CD4-positive, alpha-beta T cell treated with Interferon gamma for 1 hour (primary cell): Measurements from ENCODE around the gene HDAC4.

ENCODE experiments used
- DNase-seq: peaks from one replicate; pipeline ENCODE4 v3.0.0-alpha.2; 2020

Gene HDAC4

GRCh38 chr2:239159476-239159911, 241.3 kb downstream of the HDAC4 start:
- DNase-seq, result no peak

DNA sequence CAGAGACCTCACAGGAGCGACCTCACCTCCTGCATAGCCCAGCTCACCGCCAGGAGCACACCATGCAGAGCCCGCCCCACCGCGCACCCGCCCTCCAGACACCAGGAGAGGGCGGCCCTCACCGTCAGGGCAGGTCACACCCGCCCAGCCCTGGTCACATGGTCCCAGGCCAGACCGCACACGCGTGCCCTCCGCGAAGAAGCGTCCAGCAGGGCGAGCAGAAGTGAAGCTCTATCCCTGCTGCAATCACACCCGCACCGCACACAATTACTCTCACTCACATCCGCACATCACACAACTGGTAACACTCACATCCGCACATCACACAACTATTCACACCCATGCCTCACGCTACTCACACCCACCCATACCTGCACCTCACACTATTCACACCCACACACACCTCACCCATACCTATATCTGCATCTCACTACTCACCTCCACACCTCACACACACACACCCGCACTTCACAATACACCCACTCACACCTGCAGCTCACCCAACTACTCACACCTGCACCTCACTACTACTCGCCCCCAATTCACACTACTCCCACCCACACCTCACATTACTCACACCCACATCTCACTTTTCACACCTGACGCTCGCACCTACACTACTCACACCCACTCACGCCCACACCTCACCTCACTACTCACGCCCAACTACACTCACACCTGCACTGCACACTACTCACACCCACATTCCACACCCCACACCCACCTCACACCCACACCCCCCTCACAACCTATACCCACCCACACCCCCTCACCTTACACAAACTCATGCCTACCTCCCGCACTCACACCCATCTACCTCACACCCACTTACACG, 242.0 kb downstream of the HDAC4 start:
- DNase-seq, result no peak

DNA sequence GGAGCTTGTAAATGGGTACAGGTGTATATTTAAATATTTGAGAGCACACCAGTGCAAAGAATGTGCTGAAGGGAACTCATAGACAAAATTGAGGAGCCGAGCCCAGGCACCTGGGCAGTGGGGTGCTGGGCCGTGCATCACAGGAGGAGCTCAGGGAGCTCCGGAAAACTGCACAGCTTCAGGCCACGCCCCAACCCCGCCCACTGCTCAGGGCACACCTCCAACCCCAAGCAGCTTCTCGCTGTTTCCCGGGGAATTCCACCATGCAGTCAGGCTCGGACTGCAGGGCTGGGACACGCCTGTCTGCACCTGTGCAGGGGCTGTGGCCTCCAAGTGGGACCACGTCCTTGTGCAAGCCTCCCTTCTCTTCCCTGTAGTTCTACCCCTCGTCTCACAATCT, 243.0 kb downstream of the HDAC4 start:
- no peak for DNase-seq

DNA sequence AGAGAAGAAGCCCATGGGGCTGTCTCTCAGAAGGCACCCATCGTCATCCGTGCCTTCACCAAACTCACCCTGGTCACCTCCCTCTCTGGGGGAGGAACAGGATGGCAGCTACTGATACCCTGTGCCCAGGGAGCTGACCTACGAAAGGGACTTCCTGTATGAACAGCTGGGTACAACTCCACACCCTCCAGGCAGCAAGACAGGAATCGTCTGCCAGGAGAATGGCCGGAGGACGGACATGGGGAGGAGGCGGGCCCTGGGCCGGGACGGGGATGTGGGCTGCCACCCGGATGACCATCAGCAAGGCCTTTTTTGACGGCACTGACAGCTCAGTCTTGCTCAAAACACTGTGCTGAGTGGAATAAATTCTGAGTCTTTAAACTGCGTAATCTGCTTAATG, 243.6 kb downstream of the HDAC4 start:
- no peak for DNase-seq

DNA sequence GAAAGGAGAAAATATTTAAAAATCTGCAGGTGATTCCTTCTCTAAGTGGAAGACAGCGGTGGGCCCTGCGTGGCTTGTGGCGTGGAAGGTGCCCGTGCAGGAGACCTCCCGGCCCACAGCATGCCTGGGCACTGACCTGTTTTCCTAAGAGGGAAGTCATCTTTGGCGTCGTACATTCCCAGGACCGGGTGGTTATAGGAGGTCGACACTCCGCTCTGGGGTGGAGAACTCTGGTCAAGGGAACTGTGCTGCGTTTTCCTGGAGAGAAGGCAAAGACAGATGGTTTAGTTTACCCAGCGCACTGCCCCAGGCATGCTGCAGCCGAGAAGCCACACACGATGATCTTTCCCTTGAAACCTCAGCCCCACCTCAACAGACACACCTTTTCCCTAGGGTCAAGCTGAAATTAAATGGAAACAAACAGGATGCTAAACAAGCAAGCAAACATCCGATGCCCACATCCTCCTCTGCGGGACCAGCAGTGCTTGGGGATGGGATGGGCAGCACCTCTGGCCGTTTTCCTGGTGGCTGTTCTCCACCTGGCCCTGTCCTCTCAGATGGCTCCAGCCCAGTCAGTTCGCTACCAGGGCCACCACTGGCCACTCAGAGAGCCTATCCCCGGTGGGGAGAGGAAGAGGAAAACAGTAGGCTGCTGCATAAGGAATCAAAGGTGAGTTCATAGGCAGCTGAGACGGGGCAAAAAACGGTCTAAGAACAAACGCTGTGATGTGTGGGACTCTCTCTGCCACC, 244.1 kb downstream of the HDAC4 start:
- DNase-seq, result no peak

GRCh38 chr2:239155806-239156480, 244.9 kb downstream of the HDAC4 start:
- no peak for DNase-seq

GRCh38 chr2:239154971-239155805, 245.6 kb downstream of the HDAC4 start:
- DNase-seq, result no peak

DNA sequence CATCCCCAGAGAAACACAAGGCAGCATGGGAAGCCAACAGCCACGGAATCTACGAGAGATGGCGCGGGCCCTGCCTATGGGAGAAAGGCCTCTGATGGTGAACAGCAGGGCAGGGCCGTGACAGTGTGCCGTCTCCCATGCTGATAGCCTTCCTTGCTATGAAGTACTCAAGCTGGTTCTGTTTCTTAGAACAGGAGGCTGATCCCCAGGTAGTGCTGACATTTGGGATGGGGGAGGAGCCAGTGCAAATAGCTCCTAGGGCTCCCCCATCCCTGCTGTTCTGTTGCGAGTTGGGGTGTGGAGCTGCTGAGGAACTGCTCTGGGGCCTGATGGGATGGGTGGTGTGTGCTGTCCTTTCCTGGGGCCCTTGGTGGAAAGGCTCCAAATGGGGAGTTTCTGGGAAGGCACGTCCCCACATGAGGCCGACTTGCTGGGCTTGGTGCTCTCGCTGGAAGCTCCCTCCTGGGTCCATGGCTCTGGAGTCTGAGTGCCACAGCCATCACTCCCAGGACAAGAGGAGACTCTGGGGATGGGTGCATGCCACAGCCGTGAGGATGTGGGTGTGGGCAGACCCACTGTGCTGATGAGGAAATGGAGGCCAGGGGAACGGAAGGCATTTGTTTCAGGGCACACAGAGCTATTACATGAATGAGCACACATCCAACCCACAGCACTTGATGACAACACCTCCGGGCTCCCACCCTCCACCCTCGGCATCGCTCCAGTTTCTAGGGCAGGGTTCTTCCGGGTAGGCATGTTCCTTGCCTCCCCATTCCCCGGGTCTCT, 246.8 kb downstream of the HDAC4 start:
- DNase-seq, result no peak

- DNase-seq, result no peak
Observed at GRCh38 chr2:239152916-239153305, 247.9 kb downstream of the HDAC4 start.

DNA sequence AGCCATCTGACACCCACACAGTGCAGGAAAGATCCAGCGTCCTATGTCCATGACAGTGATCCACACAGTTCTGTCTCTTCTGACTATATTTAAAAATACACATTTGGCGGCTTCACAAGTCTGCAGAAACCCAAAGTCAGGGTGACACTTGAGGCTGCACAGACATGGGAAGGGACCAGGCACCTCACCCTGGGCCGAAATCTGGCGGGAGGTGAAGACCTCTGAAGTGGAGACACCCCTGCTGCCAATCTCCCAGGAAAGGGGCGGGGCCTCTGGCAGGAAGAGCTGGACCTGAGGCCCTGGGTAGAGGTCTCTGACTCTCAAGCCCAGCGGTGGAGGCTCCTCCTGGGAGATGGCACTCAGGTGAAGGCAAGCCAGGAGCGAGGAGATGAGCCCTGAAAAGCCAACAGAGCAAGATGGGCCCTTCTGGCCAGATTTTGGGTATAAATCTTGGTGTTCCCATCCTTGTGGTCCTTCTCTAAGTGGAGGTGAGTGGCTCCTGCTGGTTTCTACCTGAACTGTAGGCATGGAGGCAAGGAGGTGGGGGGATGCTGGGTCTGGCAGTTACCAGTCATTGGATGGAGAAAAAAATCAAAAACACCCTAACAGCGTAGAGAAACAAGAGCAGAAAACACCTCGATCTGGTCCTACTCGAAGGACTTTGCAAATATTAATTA, 248.4 kb downstream of the HDAC4 start:
- no peak for DNase-seq

DNA sequence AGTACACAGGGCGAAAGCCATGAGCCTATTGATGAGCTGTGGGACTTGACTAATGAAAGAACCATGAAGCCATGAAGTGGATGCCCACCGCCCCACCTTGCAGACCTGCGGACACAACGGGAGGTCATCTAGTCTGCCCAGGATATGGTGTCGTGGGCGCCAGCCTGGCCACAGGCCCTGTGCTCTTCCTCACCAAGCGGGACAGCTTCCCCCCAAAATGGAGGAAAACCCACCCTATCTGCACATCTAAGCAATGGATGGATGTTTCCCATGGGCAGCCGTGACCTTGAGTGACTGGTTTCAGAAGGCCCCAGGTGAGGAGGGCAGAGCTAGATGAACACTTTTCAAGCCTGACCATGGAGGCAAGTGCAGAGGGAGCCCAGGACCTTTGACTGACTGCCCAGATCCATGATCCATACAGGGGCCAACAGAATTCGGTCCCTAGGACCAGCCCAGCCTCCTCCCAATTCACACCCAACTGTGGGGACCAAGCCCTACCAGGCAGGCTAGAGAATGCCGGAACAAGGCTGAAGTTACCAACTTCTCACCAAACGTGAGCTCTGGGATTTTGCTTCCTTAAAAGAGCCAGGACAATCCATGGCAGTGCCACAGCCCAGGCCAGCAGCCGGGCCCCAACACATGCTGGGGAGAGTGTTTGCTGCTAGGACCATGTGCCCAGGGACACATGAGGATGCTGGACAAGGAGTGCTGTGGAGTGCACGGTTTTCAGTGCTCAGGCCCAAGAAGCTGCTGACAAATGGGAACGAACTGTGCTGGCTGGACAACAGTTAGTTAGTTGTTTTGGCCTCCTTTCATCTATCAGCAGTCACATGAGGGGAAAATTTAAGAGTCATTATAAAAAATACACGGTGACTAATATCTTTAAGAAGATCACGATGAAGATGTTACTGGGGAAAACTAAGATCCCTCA, 249.4 kb downstream of the HDAC4 start:
- DNase-seq, result no peak

GRCh38 chr2:239150125-239151011, 250.5 kb downstream of the HDAC4 start:
- peak; percentile 34 for DNase-seq

DNA sequence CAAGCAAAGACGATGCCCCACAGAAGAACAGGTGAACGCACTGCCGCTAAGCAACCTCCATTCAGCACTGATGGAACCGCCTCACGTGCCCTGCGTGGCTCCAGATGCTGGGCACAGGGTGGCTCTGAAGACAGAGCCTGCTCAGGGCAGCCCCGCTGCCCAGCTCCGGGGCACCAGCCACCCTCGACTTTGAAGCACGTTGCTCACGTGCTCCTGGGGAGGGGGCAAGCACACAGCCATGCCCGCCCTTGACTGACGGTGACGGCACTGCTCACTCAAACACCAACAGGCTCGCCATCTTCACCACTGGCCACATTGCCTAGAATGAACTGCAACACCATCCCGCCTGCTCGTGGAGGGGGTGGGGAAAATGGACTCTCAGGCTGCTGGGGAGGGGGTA, 251.3 kb downstream of the HDAC4 start:
- DNase-seq, result no peak

GRCh38 chr2:239148495-239149200, 252.2 kb downstream of the HDAC4 start:
- no peak for DNase-seq

GRCh38 chr2:239147376-239147775, 253.4 kb downstream of the HDAC4 start:
- no peak for DNase-seq

DNA sequence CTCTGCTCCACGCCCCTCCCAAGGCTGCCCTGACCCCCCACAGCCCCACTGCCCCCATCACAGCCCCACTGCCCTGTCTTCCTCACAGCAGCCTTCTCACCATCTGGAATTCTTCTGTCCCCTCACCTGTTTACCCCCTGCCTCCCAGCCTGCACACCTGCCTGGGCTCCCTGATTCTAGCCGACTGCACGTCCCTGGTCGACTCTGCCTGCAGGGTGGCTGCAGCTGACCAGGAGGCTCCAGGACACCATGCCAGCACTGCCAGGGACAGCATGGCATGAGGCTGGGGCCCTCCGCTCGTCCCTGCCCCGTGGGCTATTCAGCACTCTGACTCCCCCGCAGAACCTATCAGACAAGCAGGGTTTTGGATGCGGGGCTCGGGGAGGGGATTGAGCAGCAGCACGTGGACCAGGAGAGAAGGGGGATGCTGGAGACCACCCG, 254.1 kb downstream of the HDAC4 start:
- DNase-seq, result no peak

DNA sequence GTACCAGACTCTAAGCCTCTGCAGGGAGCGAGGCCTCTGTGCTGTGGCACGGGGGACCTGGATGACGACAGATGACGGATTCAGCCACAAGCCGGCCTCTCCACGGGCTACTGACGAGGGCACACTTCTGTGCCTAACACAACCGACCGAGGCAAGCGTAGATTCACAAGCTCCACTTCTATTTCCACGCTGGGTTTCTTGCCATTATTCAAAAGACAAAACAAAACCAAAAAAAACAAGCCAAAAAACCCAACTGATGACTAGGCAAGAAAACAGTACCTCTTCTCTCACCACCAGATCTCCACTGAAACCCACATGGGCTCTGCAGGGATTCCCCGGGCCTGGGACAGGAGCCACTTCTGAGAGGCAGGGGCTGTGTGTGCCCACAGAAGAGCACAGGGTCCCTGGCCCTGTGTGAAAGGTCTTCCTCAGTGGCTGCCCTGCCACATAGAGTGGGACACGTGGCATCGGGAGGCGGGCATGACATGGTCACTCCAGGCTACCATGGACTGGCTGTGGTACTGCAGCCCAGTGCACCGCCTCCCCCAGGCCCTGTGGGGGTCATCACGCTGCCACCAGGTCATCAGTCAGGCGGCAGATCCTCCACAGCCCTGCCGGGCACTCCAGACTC, 254.7 kb downstream of the HDAC4 start:
- no peak for DNase-seq

DNA sequence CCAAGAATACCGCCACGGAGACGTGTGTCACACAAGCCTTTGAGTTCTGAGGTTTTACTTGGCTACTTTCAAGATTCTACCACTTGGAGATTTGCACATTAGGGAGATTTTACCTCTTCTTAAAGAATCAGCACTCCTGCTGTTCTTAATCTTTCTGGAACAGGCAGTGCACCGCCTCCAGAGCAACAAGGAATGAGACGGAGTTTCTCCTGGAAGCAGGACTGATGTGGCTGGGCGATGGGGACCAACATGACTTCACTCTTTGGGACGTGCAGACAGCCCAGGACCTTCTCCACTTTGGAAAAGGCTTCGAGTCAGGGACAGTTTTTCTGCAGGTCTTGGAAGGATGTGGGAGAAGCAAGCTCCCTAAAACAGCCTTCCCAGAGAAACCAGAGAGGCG, 255.2 kb downstream of the HDAC4 start:
- no peak for DNase-seq
